Activated CD4-positive, alpha-beta memory T cell treated with anti-CD3 and anti-CD28 coated beads for 36 hours (primary cell): ENCODE results near the gene HASPIN. TPM values are rescaled to one million over a fixed set of nuclear protein-coding genes. Genes with fewer than 3 reads are reported as not detected.

Source experiments
- CTCF ChIA-PET: fragments of 350-600 bp; sonication (Branson Sonifier 250); formaldehyde crosslinking; loops from one replicate; lab custom pipeline; 2021; ENCODE audit warnings: antibody characterized with exemption, inconsistent platforms; lab: Charles Lee
- POLR2A ChIA-PET: fragments of 350-600 bp; sonication (Branson Sonifier 250); formaldehyde crosslinking; loops from one replicate; lab custom pipeline; 2021; ENCODE audit warnings: antibody characterized with exemption; lab: Charles Lee
- DNase-seq: peaks from one replicate; pipeline ENCODE4 v3.0.0-alpha.2; 2020
- H3K27ac Mint-ChIP-seq: one replicate; pipeline ENCODE4 v1.8.0; 2021; ENCODE audit warnings: mixed read lengths
- H3K27me3 Mint-ChIP-seq: one replicate; pipeline ENCODE4 v1.8.0; 2021; ENCODE audit warnings: mixed read lengths
- H3K36me3 Mint-ChIP-seq: one replicate; pipeline ENCODE4 v1.8.0; 2021; ENCODE audit warnings: mixed read lengths
- H3K4me1 Mint-ChIP-seq: one replicate; pipeline ENCODE4 v1.8.0; 2021; ENCODE audit warnings: low read depth, mixed read lengths
- H3K4me3 Mint-ChIP-seq: one replicate; pipeline ENCODE4 v1.8.0; 2021; ENCODE audit warnings: mild to moderate bottlenecking, mixed read lengths
- H3K9me3 Mint-ChIP-seq: one replicate; pipeline ENCODE4 v1.8.0; 2021; ENCODE audit warnings: mixed read lengths
- intact Hi-C: fragments of 100-400 bp; cut with micrococcal nuclease; formaldehyde crosslinking; loops from one replicate; pipeline ENCODE4 v1.15.1; 2023
- total RNA-seq, 2 experiments: library from RNA; stranded (reverse); gene quantifications; one replicate each; pipeline ENCODE4 v1.2.3, GENCODE V29; 2021

The HASPIN gene
- total RNA-seq, 2 experiments from 2014 or later = 22.0 to 22.7 TPM

- peaks cover 29% of the 10 kb centered on the region for H3K4me1 Mint-ChIP-seq
- DNase-seq = no peak
- H3K9me3 Mint-ChIP-seq = no peaks in the 10 kb centered on the region
- CTCF ChIA-PET = interaction anchor here (7.9 kb wide), 1 partner anchor 16 kb away, joined by 47 read pairs; no protein-coding TSS in a partner anchor
- H3K36me3 Mint-ChIP-seq = no peaks in the 10 kb centered on the region
- H3K27ac Mint-ChIP-seq = no peak overlapping the region
- intact Hi-C loops = no loop called here
- POLR2A ChIA-PET = no interaction called here
- no peaks in the 10 kb centered on the region for H3K27me3 Mint-ChIP-seq
- H3K4me3 Mint-ChIP-seq = no peak overlapping the region
Measured at GRCh38 chr17:3754066-3754457, 30.4 kb downstream of the HASPIN start.

GRCh38 chr17:3754458-3755334, 31.0 kb downstream of the HASPIN start:
- Mint-ChIP-seq H3K4me3 (peak overlapping the region; percentile 20), H3K4me1 (peaks cover 26% of the 10 kb centered on the region), H3K36me3 (peaks cover 2% of the 10 kb centered on the region), H3K27me3 (no peaks in the 10 kb centered on the region), H3K27ac (no peak overlapping the region), H3K9me3 (peaks cover 4% of the 10 kb centered on the region)
- POLR2A ChIA-PET = no interaction called here
- intact Hi-C loops = no loop called here
- DNase-seq = peak; percentile 81
- CTCF ChIA-PET = interaction anchor here (7.9 kb wide), 1 partner anchor 17 kb away, joined by 47 read pairs; no protein-coding TSS in a partner anchor

GRCh38 chr17:3755335-3756030, 31.8 kb downstream of the HASPIN start:
- H3K27ac Mint-ChIP-seq = no peak overlapping the region
- ChIA-PET POLR2A (no interaction called here), CTCF (interaction anchor here (2.6 to 7.9 kb wide), 2 partner anchors 18 to 71 kb away, joined by 11 to 47 read pairs; no protein-coding TSS in a partner anchor)
- H3K9me3 Mint-ChIP-seq = peaks cover 9% of the 10 kb centered on the region
- peak overlapping the region; percentile 20 for H3K4me3 Mint-ChIP-seq
- peaks cover 2% of the 10 kb centered on the region for H3K27me3 Mint-ChIP-seq
- peaks cover 3% of the 10 kb centered on the region for H3K36me3 Mint-ChIP-seq
- peaks cover 19% of the 10 kb centered on the region for H3K4me1 Mint-ChIP-seq
- intact Hi-C loops = no loop called here
- DNase-seq = no peak

- CTCF ChIA-PET = interaction anchor here (3.5 kb wide), 1 partner anchor 22 kb away, joined by 20 read pairs; no protein-coding TSS in a partner anchor
- H3K27ac Mint-ChIP-seq = no peak overlapping the region
- H3K27me3 Mint-ChIP-seq = peaks cover 2% of the 10 kb centered on the region
- H3K4me1 Mint-ChIP-seq = peaks cover 22% of the 10 kb centered on the region
- peaks cover 3% of the 10 kb centered on the region for H3K36me3 Mint-ChIP-seq
- intact Hi-C loops = no loop called here
- POLR2A ChIA-PET = no interaction called here
- H3K9me3 Mint-ChIP-seq = peaks cover 9% of the 10 kb centered on the region
- DNase-seq = no peak
- H3K4me3 Mint-ChIP-seq = no peak overlapping the region
Measured at GRCh38 chr17:3759597-3760216, 36.0 kb downstream of the HASPIN start.

GRCh38 chr17:3761036-3761917, 37.6 kb downstream of the HASPIN start:
- no peak for DNase-seq
- intact Hi-C loops = no loop called here
- peaks cover 3% of the 10 kb centered on the region for H3K36me3 Mint-ChIP-seq
- H3K4me1 Mint-ChIP-seq = peaks cover 34% of the 10 kb centered on the region
- H3K4me3 Mint-ChIP-seq = no peak overlapping the region
- peaks cover 2% of the 10 kb centered on the region for H3K27me3 Mint-ChIP-seq
- H3K27ac Mint-ChIP-seq = no peak overlapping the region
- peaks cover 9% of the 10 kb centered on the region for H3K9me3 Mint-ChIP-seq
- POLR2A ChIA-PET = interaction anchor here (0.9 to 1.3 kb wide), 2 partner anchors 24 to 66 kb away, joined by 3 to 5 read pairs; partner anchors contain the start of gene P2RX5
- CTCF ChIA-PET = interaction anchor here (0.9 to 3.5 kb wide), 2 partner anchors 23 to 85 kb away, joined by 3 to 20 read pairs; partner anchors contain the start of gene NCBP3

- intact Hi-C loops = no loop called here
- H3K4me3 Mint-ChIP-seq = no peak overlapping the region
Measured at GRCh38 chr17:3761918-3762380, 38.2 kb downstream of the HASPIN start.

GRCh38 chr17:3762922-3763776, 39.4 kb downstream of the HASPIN start:
- Mint-ChIP-seq H3K4me1 (peaks cover 43% of the 10 kb centered on the region), H3K27ac (peak overlapping the region; percentile 87), H3K36me3 (peaks cover 3% of the 10 kb centered on the region), H3K4me3 (peak overlapping the region; percentile 14), H3K27me3 (peaks cover 2% of the 10 kb centered on the region), H3K9me3 (peaks cover 9% of the 10 kb centered on the region)
- DNase-seq = peak; percentile 70
- ChIA-PET POLR2A (interaction anchor here (0.6 to 3.7 kb wide), 3 partner anchors 24 to 70 kb away, joined by 3 to 16 read pairs (median 4); no protein-coding TSS in a partner anchor), CTCF (interaction anchor here (0.7 to 3.5 kb wide), 8 partner anchors 23 to 140 kb away, joined by 3 to 20 read pairs (median 4); partner anchors contain the start of gene NCBP3)
- intact Hi-C loops = loop anchor here (1.0 kb wide), 2 partner anchors 33 to 52 kb away; no protein-coding TSS in a partner anchor

More at GRCh38 chr17:3761918-3762380, 38.2 kb downstream of the HASPIN start:
- peaks cover 9% of the 10 kb centered on the region for H3K9me3 Mint-ChIP-seq
- ChIA-PET POLR2A (interaction anchor here (3.7 kb wide), 1 partner anchor 23 kb away, joined by 16 read pairs; no protein-coding TSS in a partner anchor), CTCF (interaction anchor here (3.5 kb wide), 1 partner anchor 24 kb away, joined by 20 read pairs; no protein-coding TSS in a partner anchor)
- DNase-seq = no peak
- H3K27ac Mint-ChIP-seq = no peak overlapping the region
- H3K36me3 Mint-ChIP-seq = peaks cover 3% of the 10 kb centered on the region
- H3K4me1 Mint-ChIP-seq = peaks cover 39% of the 10 kb centered on the region
- peaks cover 2% of the 10 kb centered on the region for H3K27me3 Mint-ChIP-seq

- peaks cover 9% of the 10 kb centered on the region for H3K9me3 Mint-ChIP-seq
- DNase-seq = no peak
- peaks cover 2% of the 10 kb centered on the region for H3K27me3 Mint-ChIP-seq
- H3K4me3 Mint-ChIP-seq = peak overlapping the region; percentile 14
- intact Hi-C loops = loop anchor here (1.0 kb wide), 2 partner anchors 33 to 52 kb away; no protein-coding TSS in a partner anchor
- peak overlapping the region; percentile 87 for H3K27ac Mint-ChIP-seq
- ChIA-PET CTCF (interaction anchor here (0.7 to 2.0 kb wide), 5 partner anchors 23 to 82 kb away, joined by 3 to 9 read pairs (median 5); no protein-coding TSS in a partner anchor), POLR2A (interaction anchor here (0.6 to 3.7 kb wide), 3 partner anchors 24 to 70 kb away, joined by 3 to 16 read pairs (median 4); no protein-coding TSS in a partner anchor)
- H3K36me3 Mint-ChIP-seq = peaks cover 3% of the 10 kb centered on the region
- H3K4me1 Mint-ChIP-seq = peaks cover 43% of the 10 kb centered on the region
Measured at GRCh38 chr17:3763777-3764170, 40.1 kb downstream of the HASPIN start.

- DNase-seq = no peak
- Mint-ChIP-seq H3K4me1 (peaks cover 43% of the 10 kb centered on the region), H3K4me3 (no peak overlapping the region), H3K27ac (peak overlapping the region; percentile 87), H3K9me3 (no peaks in the 10 kb centered on the region), H3K36me3 (no peaks in the 10 kb centered on the region), H3K27me3 (peaks cover 1% of the 10 kb centered on the region)
- intact Hi-C loops = loop anchor here (1.0 kb wide), 2 partner anchors 25 to 28 kb away; no protein-coding TSS in a partner anchor
- ChIA-PET POLR2A (no interaction called here), CTCF (interaction anchor here (0.6 to 1.3 kb wide), 6 partner anchors 27 to 80 kb away, joined by 3 to 6 read pairs (median 3); partner anchors contain the start of gene NCBP3)
Measured at GRCh38 chr17:3765981-3766380, 42.3 kb downstream of the HASPIN start.
